Endothelial cell of umbilical vein (primary cell): ENCODE data around the gene KIF19. TPM values are rescaled to one million over a fixed set of nuclear protein-coding genes. Genes with fewer than 3 reads are reported as not detected.

Experiments used
- BruUV-seq: library from RNA; stranded (reverse); fragments of 400-500 nt; replicated peaks from 2 replicates; lab custom pipeline; 2021; lab: Mats Ljungman, UMichigan
- CTCF ChIA-PET: fragments of 300-600, 350-600 bp; sonication (Branson Sonifier 250); formaldehyde crosslinking; loops from one replicate; lab custom pipeline; 2021; ENCODE audit warnings: antibody characterized with exemption, inconsistent platforms; lab: Charles Lee
- POLR2A ChIA-PET: fragments of 300-600, 350-600 bp; sonication (Branson Sonifier 250); formaldehyde crosslinking; loops from one replicate; lab custom pipeline; 2021; ENCODE audit warnings: antibody characterized with exemption, inconsistent platforms; lab: Charles Lee
- DNase-seq: peaks from one replicate; pipeline ENCODE4 v3.0.0-alpha.2; 2011; ENCODE audit warnings: low read depth, low spot score
- FAIRE-seq: peaks from 2 replicates; lab custom pipeline; 2011; peaks lifted over from hg19 to GRCh38; lab: Jason Lieb, UNC
- H2AFZ ChIP-seq: 2 replicates; pipeline ENCODE4 v1.6.0; 2012; ENCODE audit warnings: low read depth, low read length, control low read depth, inconsistent platforms
- H3K27ac ChIP-seq: 2 replicates; pipeline ENCODE4 v1.5.1; 2011; ENCODE audit warnings: low read depth, mild to moderate bottlenecking, control low read depth, low read length, moderate library complexity; ENCODE audit not compliant: insufficient read depth
- H3K27me3 ChIP-seq, 2 experiments: 2 replicates each; pipeline versions ENCODE4 v1.6.0 to v1.6.1; 2011; ENCODE audit warnings: low read length in 2 of 2, mixed read lengths in 1 of 2; ENCODE audit not compliant: control insufficient read depth in 2 of 2, insufficient read depth in 2 of 2
- H3K36me3 ChIP-seq, 2 experiments: 2 replicates in 1 of 2; 3 replicates in 1 of 2; pipeline ENCODE4 v1.5.1; 2011; ENCODE audit warnings: low read length in 2 of 2, mild to moderate bottlenecking in 1 of 2, moderate library complexity in 1 of 2; ENCODE audit not compliant: control insufficient read depth in 2 of 2, insufficient read depth in 2 of 2; ENCODE audit errors: extremely low read depth in 1 of 2
- H3K4me1 ChIP-seq: 3 replicates; pipeline ENCODE4 v1.5.1; 2011; ENCODE audit warnings: mild to moderate bottlenecking, low read length; ENCODE audit not compliant: control insufficient read depth, insufficient read depth; ENCODE audit errors: extremely low read depth
- H3K4me2 ChIP-seq: 2 replicates; pipeline ENCODE4 v1.6.1; 2011; ENCODE audit warnings: low read length, control low read depth, mixed read lengths; ENCODE audit not compliant: insufficient read depth
- H3K4me3 ChIP-seq, 3 experiments: fragments of 200-600 bp in 1 of 3; sonication (generic), shearing (Covaris generic) in 1 of 3; replicated peaks in 1 of 3; 2 replicates each; pipeline ENCODE4 v1.5.1; 2011 to 2016; ENCODE audit warnings: control low read depth in 3 of 3, low read length in 3 of 3, mild to moderate bottlenecking in 2 of 3, inconsistent platforms in 1 of 3, low read depth in 1 of 3, moderate library complexity in 1 of 3; ENCODE audit not compliant: insufficient read depth in 1 of 3
- H3K79me2 ChIP-seq: 2 replicates; pipeline ENCODE4 v1.6.0; 2012; ENCODE audit warnings: low read length, inconsistent platforms; ENCODE audit not compliant: control insufficient read depth, insufficient read depth
- H3K9ac ChIP-seq: replicated peaks from 2 replicates; pipeline ENCODE3; 2011; ENCODE audit warnings: low read length, control low read depth; ENCODE audit not compliant: insufficient read depth; ENCODE audit errors: extremely low read depth
- H3K9me1 ChIP-seq: replicated peaks from 3 replicates; pipeline ENCODE4 v1.6.0; 2011; ENCODE audit warnings: mild to moderate bottlenecking, low read length; ENCODE audit not compliant: control insufficient read depth, insufficient read depth; ENCODE audit errors: extremely low read depth
- H3K9me3 ChIP-seq: replicated peaks from 2 replicates; pipeline ENCODE4 v1.5.1; 2012; ENCODE audit warnings: low read length, inconsistent platforms; ENCODE audit not compliant: control insufficient read depth, insufficient read depth
- H4K20me1 ChIP-seq: replicated peaks from 2 replicates; pipeline ENCODE3; 2011; ENCODE audit warnings: mild to moderate bottlenecking, low read length; ENCODE audit not compliant: control insufficient read depth, insufficient read depth; ENCODE audit errors: extremely low read depth
- EZH2 ChIP-seq: IDR thresholded peaks from 2 replicates; pipeline ENCODE4 v1.6.1; 2012; ENCODE audit warnings: borderline replicate concordance, low read depth, mild to moderate bottlenecking, moderate library complexity, low read length, inconsistent platforms; ENCODE audit not compliant: severe bottlenecking
- FOS ChIP-seq: IDR thresholded peaks from 2 replicates; pipeline ENCODE4 v1.6.1; 2011; ENCODE audit warnings: mild to moderate bottlenecking, low read length, moderate library complexity, borderline replicate concordance; ENCODE audit not compliant: insufficient read depth
- GATA2 ChIP-seq: IDR thresholded peaks from 2 replicates; pipeline ENCODE4 v1.7.0; 2011; ENCODE audit warnings: low read depth, mild to moderate bottlenecking, moderate library complexity, mixed read lengths, low read length; ENCODE audit not compliant: insufficient read length, insufficient read depth
- JUN ChIP-seq: IDR thresholded peaks from 2 replicates; pipeline ENCODE4 v1.6.1; 2011; ENCODE audit warnings: borderline replicate concordance, low read depth; ENCODE audit not compliant: insufficient read length, insufficient read depth
- MYC ChIP-seq: IDR thresholded peaks from one replicate; pipeline ENCODE4 v1.6.1; 2011; ENCODE audit warnings: mild to moderate bottlenecking, low read depth, low read length
- POLR2A ChIP-seq: IDR thresholded peaks from 2 replicates; pipeline ENCODE4 v1.6.1; 2012; ENCODE audit warnings: low read depth, mild to moderate bottlenecking, control low read depth, low read length
- POLR2AphosphoS5 ChIP-seq: IDR thresholded peaks from 2 replicates; pipeline ENCODE4 v1.6.1; 2012; ENCODE audit warnings: low read depth, mild to moderate bottlenecking, control low read depth, low read length, moderate library complexity; ENCODE audit not compliant: insufficient read depth
- dilution Hi-C: fragments of 300-500 bp; cut with MboI; formaldehyde crosslinking; loops from one replicate; pipeline ENCODE4 v1.15.0; 2019; ENCODE audit warnings: low sequenced_read_pairs; ENCODE audit not compliant: extremely low pct_ligation_motif_present
- intact Hi-C: fragments of 100-400 bp; cut with micrococcal nuclease; formaldehyde crosslinking; loops from one replicate; pipeline ENCODE4 v1.10.0; 2022
- polyA plus RNA-seq, 4 experiments: library from polyadenylated mRNA; depleted of rRNA in 3 of 4; stranded (reverse) in 3 of 4; unstranded in 1 of 4; fragments of >200 nt; gene quantifications; 2 replicates each; pipeline versions ENCODE4 v1.2.1 to v1.2.3, GENCODE V29; 2011 to 2012; ENCODE audit warnings: missing spikeins in 1 of 4
- total RNA-seq: library from RNA; stranded (reverse); gene quantifications from 2 replicates; pipeline ENCODE4 v1.2.3, GENCODE V29; 2021
- TF ChIP-seq, protein P1 (sequence below), 2 donors: IDR thresholded peaks; 1 replicate in 1 of 2; 2 replicates in 1 of 2; pipeline ENCODE4 v1.5.1; 2011; ENCODE audit warnings: low read length in 2 of 2, mild to moderate bottlenecking in 2 of 2, moderate library complexity in 2 of 2, control low read depth in 1 of 2, inconsistent platforms in 1 of 2, low read depth in 1 of 2; ENCODE audit not compliant: insufficient read depth in 1 of 2; ENCODE audit errors: extremely low read depth in 1 of 2
- TF ChIP-seq, protein P2 (sequence below): IDR thresholded peaks from 2 replicates; pipeline ENCODE4 v1.6.1; 2011; ENCODE audit not compliant: insufficient read depth, insufficient read length

KIF19 gene
- total and polyA plus RNA-seq, 2 donors (not counting 3 experiments of a cell fraction or from before 2014, with no cell fraction given) = 0.10 to 0.84 TPM

DNA sequence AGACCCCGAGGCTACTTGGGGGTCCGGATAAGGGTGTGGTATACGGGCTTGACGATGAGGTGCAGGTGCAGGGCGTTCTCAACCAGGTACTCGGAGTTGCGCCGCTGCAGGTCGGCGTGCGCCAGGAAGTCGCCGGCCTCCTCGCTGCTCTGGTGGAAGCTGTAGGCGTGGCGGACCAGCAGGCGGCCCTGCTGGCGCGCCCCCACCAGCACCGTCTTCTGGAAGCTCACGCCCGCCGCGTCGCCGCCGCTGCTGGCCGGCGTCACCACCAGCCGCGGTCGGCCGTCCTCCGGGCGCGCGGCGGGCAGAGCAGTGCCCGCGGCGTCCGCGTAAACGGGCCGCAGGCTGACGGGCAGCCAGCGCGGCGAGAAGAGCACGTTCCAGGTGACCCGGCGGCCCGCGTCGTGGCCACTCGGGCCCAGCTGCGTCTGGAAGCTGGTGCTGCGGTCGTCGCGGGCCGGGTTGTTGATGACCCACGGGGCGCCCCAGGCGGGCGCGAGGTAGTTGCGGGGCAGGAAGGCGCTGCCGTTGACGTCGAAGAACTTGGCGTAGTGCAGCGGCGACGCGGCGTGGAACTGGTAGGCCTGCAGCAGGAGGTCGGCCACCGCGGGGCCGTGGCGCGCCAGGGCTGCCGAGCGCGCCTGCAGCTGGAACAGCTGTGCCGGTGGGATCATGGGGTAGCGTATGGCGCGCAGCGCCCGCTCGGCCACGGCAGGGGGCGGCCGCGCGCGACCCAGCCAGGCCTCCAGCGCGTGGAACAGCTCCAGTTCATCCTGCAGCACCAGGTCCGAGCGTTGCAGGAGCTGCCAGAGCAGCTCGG is 30.8 kb downstream of the KIF19 start:
- intact Hi-C loops = no loop called here
- Histone ChIP-seq H3K79me2 (no peaks in the 10 kb centered on the region), H3K9me1 (no peaks in the 10 kb centered on the region), H3K27me3 (peaks cover 10 to 26% of the 10 kb centered on the region in 2 experiments), H3K9me3 (no peaks in the 10 kb centered on the region), H3K4me1 (no peaks in the 10 kb centered on the region), H3K4me2 (no peak overlapping the region), H3K4me3 (no peak overlapping the region), H3K27ac (no peak overlapping the region), H4K20me1 (no peaks in the 10 kb centered on the region), H2AFZ (no peak overlapping the region), H3K9ac (no peak overlapping the region), H3K36me3 (no peaks in the 10 kb centered on the region)
- ChIA-PET POLR2A (no interaction called here), CTCF (interaction anchor here (3.0 kb wide), 1 partner anchor 11 kb away, joined by 15 read pairs; the partner anchor contains the start of gene GPR142)
- no peak for FAIRE-seq
- TF ChIP-seq POLR2AphosphoS5 (no peak), MYC (no peak), EZH2 (peak; percentile 69)
- DNase-seq = no peak
- dilution Hi-C loops = no loop called here
- BruUV-seq = no TSS peak

DNA sequence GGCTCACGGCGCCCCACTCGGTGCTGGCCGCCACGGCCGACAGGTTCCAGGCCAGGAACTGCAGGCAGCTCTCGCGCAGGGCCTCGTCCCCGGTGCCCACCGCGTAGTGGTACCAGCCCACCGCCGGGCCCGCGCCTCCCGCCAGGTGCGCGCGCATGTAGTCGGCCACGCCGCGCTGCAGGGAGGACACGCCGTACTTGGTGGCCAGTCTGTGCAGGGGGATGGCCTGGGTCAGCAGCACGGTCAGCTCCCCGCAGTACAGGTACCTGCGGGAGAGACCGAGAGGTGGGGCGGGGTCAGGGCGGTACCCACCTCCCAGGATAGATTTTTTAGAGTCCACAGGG is 31.4 kb downstream of the KIF19 start:
- FAIRE-seq (no peak), DNase-seq (no peak)
- no peak for TF ChIP-seq POLR2AphosphoS5
- no peak for TF ChIP-seq JUN
- TF ChIP-seq, protein P1, sequence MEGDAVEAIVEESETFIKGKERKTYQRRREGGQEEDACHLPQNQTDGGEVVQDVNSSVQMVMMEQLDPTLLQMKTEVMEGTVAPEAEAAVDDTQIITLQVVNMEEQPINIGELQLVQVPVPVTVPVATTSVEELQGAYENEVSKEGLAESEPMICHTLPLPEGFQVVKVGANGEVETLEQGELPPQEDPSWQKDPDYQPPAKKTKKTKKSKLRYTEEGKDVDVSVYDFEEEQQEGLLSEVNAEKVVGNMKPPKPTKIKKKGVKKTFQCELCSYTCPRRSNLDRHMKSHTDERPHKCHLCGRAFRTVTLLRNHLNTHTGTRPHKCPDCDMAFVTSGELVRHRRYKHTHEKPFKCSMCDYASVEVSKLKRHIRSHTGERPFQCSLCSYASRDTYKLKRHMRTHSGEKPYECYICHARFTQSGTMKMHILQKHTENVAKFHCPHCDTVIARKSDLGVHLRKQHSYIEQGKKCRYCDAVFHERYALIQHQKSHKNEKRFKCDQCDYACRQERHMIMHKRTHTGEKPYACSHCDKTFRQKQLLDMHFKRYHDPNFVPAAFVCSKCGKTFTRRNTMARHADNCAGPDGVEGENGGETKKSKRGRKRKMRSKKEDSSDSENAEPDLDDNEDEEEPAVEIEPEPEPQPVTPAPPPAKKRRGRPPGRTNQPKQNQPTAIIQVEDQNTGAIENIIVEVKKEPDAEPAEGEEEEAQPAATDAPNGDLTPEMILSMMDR (IDR thresholded peaks at IDR 0.05; ENCODE audit: extremely low read depth in 1 of 2, insufficient read depth in 1 of 2, low read depth in 1 of 2, low read length in 2 of 2) = no peak
- no peak for TF ChIP-seq GATA2
- TF ChIP-seq FOS = no peak
- TF ChIP-seq MYC = no peak
- TF ChIP-seq, protein P2, sequence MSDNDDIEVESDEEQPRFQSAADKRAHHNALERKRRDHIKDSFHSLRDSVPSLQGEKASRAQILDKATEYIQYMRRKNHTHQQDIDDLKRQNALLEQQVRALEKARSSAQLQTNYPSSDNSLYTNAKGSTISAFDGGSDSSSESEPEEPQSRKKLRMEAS = no peak
- TF ChIP-seq EZH2 = no peak
- TF ChIP-seq POLR2A = no peak
- CTCF ChIA-PET = interaction anchor here (0.8 to 3.0 kb wide), 2 partner anchors 10 to 55 kb away, joined by 4 to 15 read pairs; partner anchors contain the start of gene GPR142
- dilution Hi-C loops = no loop called here
- intact Hi-C loops = no loop called here
- Histone ChIP-seq H3K4me3 (no peak overlapping the region), H2AFZ (no peak overlapping the region), H3K9ac (no peak overlapping the region), H3K27ac (no peak overlapping the region), H3K79me2 (no peaks in the 10 kb centered on the region), H3K4me1 (no peaks in the 10 kb centered on the region), H3K36me3 (no peaks in the 10 kb centered on the region), H4K20me1 (no peaks in the 10 kb centered on the region), H3K9me1 (no peaks in the 10 kb centered on the region), H3K4me2 (no peak overlapping the region), H3K27me3 (peaks cover 10 to 26% of the 10 kb centered on the region in 2 experiments), H3K9me3 (no peaks in the 10 kb centered on the region)
- no TSS peak for BruUV-seq
- POLR2A ChIA-PET = no interaction called here
